H1 (cell line): ENCODE measurements around the gene ZMYM2. TPM values are rescaled to one million over a fixed set of nuclear protein-coding genes. Genes with fewer than 3 reads are reported as not detected.

ENCODE experiments used
- E2F6 ChIP-seq: IDR thresholded peaks from 2 replicates; pipeline ENCODE4 v1.6.1; 2012; ENCODE audit warnings: inconsistent platforms
- KDM1A ChIP-seq: fragments of 200-600, 300-600 bp; sonication (generic); IDR thresholded peaks from 2 replicates; pipeline ENCODE4 v1.7.1; 2016; ENCODE audit warnings: mild to moderate bottlenecking, low read length, borderline replicate concordance
- POU5F1 ChIP-seq: IDR thresholded peaks from 2 replicates; pipeline ENCODE4 v1.6.1; 2011; ENCODE audit warnings: low read depth, mild to moderate bottlenecking, low read length, moderate library complexity
- RAD21 ChIP-seq, 2 experiments: IDR thresholded peaks in 1 of 2; conservative IDR thresholded peaks in 1 of 2; 2 replicates each; pipeline ENCODE4 v1.6.1; 2011; ENCODE audit warnings: low read depth in 2 of 2, low read length in 2 of 2, improper control_type of control experiment in 1 of 2, inconsistent platforms in 1 of 2, mild to moderate bottlenecking in 1 of 2, moderate library complexity in 1 of 2
- RBBP5 ChIP-seq: IDR thresholded peaks from 2 replicates; pipeline ENCODE4 v1.7.1; 2012; ENCODE audit warnings: low read depth, mild to moderate bottlenecking, inconsistent platforms, low read length, moderate library complexity, borderline replicate concordance
- SUZ12 ChIP-seq: fragments of 200-600 bp; sonication (generic); IDR thresholded peaks from 2 replicates; pipeline ENCODE4 v1.6.1; 2012; ENCODE audit warnings: mild to moderate bottlenecking, inconsistent platforms, low read length, moderate library complexity, mixed read lengths
- TAF7 ChIP-seq: optimal IDR thresholded peaks from 2 replicates; pipeline ENCODE3; 2011; ENCODE audit warnings: low read depth, mild to moderate bottlenecking, inconsistent platforms, low read length, moderate library complexity, borderline replicate concordance
- USF2 ChIP-seq: IDR thresholded peaks from 2 replicates; pipeline ENCODE4 v1.6.1; 2011; ENCODE audit warnings: low read length, improper control_type of control experiment
- polyA plus RNA-seq, 7 experiments: library from polyadenylated mRNA; depleted of rRNA in 3 of 7; stranded (reverse) in 5 of 7; unstranded in 2 of 7; fragments of >200 nt in 5 of 7; fragments of 200-250 nt in 2 of 7; gene quantifications; 1 replicate in 5 of 7; 2 replicates in 1 of 7; 4 replicates in 1 of 7; pipeline versions ENCODE4 v1.2.1 to v1.2.3, GENCODE V29; 2011 to 2013; ENCODE audit warnings: missing spikeins in 2 of 7, mixed read lengths in 2 of 7
- total RNA-seq: library from RNA; stranded (reverse); fragmentation: NEBNext Ultra II Directional; extraction: Animal tissue kit (Norgen Biotek cat#: 25700); gene quantifications from 2 replicates; pipeline ENCODE4 v1.2.1, GENCODE V29; 2021
- TF ChIP-seq, protein P1 (sequence below), 3 experiments: IDR thresholded peaks; 1 replicate in 2 of 3; 2 replicates in 1 of 3; pipeline versions ENCODE4 v1.5.1 to v1.6.1; 2011; ENCODE audit warnings: low read length in 3 of 3, mild to moderate bottlenecking in 3 of 3, inconsistent platforms in 2 of 3, low read depth in 1 of 3, moderate library complexity in 1 of 3; ENCODE audit not compliant: insufficient read depth in 1 of 3; ENCODE audit errors: control extremely low read depth in 1 of 3

Gene ZMYM2
- total and polyA plus RNA-seq, 2 of the 8 experiments (the other 6 are each of a cell fraction or from before 2014, with no cell fraction given): 41.2 to 159 TPM

DNA sequence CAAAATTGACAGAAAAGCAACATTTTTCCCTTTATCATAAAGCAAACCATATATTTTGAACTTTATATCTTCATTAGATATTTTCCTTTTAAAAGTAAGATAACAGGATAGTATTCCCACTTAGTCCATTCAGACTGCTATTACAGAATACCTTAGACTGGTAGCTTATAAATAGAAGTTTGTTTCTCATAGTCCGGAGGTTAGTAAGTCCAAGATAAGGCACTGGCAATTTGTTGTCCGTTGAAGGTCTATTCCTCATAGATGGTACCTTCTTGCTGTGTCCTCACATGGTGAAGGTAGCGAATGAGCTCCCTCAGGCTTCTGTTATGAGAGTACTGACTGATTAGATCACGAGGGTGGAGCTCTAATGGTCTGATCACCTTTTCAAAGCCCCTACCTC lies 70.4 kb downstream of the ZMYM2 start (continued):
- TF ChIP-seq, protein P1, sequence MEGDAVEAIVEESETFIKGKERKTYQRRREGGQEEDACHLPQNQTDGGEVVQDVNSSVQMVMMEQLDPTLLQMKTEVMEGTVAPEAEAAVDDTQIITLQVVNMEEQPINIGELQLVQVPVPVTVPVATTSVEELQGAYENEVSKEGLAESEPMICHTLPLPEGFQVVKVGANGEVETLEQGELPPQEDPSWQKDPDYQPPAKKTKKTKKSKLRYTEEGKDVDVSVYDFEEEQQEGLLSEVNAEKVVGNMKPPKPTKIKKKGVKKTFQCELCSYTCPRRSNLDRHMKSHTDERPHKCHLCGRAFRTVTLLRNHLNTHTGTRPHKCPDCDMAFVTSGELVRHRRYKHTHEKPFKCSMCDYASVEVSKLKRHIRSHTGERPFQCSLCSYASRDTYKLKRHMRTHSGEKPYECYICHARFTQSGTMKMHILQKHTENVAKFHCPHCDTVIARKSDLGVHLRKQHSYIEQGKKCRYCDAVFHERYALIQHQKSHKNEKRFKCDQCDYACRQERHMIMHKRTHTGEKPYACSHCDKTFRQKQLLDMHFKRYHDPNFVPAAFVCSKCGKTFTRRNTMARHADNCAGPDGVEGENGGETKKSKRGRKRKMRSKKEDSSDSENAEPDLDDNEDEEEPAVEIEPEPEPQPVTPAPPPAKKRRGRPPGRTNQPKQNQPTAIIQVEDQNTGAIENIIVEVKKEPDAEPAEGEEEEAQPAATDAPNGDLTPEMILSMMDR (IDR thresholded peaks at IDR 0.05; ENCODE audit: control extremely low read depth in 1 of 3, insufficient read depth in 1 of 3, low read depth in 1 of 3, low read length in 3 of 3): no peak
- TF ChIP-seq RAD21 (IDR thresholded peaks at IDR 0.05 in 1 of 2, conservative IDR thresholded peaks at IDR 0.05 in 1 of 2; ENCODE audit: low read depth in 2 of 2, low read length in 2 of 2): no peak
- no peak for TF ChIP-seq RBBP5
- TF ChIP-seq E2F6: no peak
- no peak for TF ChIP-seq POU5F1
- TF ChIP-seq KDM1A: no peak
- no peak for TF ChIP-seq USF2
- TF ChIP-seq SUZ12: no peak
- no peak for TF ChIP-seq TAF7
